Uterus (tissue), 2 donors: ENCODE data around the gene SUGCT.

Experiments used
- POLR2A ChIP-seq, 2 donors: fragments of 450-650 bp; IDR thresholded peaks; one replicate each; pipeline ENCODE4 v1.6.1; 2016; ENCODE audit warnings: antibody characterized with exemption in 2 of 2, mild to moderate bottlenecking in 1 of 2, moderate library complexity in 1 of 2
- TF ChIP-seq, protein P1 (sequence below), 4 experiments: fragments of 200-600 bp in 2 of 4; fragments of 450-650 bp in 2 of 4; sonication (generic) in 2 of 4; IDR thresholded peaks; one replicate each; pipeline ENCODE4 v1.5.1; 2016 to 2019; ENCODE audit warnings: antibody characterized with exemption in 4 of 4, mild to moderate bottlenecking in 2 of 4, moderate library complexity in 1 of 4

DNA sequence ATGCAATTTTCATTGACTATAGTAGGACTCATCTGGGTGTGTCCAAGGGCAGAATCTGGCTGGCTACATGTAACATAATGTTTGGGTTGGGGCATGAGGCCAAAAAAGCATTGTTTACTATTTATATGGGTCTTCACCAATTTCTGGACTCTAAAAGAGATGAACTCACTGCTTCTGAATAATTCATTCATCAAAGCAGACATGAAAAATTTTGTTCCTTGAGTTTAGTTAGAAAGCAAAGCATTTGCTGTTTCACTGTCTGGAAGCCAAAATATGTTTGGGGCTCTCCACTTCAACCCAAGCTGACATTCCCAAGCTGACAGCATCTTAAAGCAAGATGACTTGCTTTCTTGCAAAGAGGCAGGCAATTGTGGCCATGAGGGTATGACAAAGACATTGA lies 670.6 kb downstream of the SUGCT start:
- TF ChIP-seq, protein P1, sequence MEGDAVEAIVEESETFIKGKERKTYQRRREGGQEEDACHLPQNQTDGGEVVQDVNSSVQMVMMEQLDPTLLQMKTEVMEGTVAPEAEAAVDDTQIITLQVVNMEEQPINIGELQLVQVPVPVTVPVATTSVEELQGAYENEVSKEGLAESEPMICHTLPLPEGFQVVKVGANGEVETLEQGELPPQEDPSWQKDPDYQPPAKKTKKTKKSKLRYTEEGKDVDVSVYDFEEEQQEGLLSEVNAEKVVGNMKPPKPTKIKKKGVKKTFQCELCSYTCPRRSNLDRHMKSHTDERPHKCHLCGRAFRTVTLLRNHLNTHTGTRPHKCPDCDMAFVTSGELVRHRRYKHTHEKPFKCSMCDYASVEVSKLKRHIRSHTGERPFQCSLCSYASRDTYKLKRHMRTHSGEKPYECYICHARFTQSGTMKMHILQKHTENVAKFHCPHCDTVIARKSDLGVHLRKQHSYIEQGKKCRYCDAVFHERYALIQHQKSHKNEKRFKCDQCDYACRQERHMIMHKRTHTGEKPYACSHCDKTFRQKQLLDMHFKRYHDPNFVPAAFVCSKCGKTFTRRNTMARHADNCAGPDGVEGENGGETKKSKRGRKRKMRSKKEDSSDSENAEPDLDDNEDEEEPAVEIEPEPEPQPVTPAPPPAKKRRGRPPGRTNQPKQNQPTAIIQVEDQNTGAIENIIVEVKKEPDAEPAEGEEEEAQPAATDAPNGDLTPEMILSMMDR (IDR thresholded peaks at IDR 0.05), result no peak
- TF ChIP-seq POLR2A (IDR thresholded peaks at IDR 0.05), result no peak
